Right atrium auricular region (tissue), 2 donors: Measurements from ENCODE around the gene PMP22. TPM values are rescaled to one million over a fixed set of nuclear protein-coding genes. Genes with fewer than 3 reads are reported as not detected.

Source experiments
- DNase-seq: peaks from one replicate; pipeline ENCODE4 v3.0.0-alpha.2; 2019; ENCODE audit warnings: low spot score
- H3K27ac ChIP-seq, 2 donors: fragments of 200-600 bp; sonication (generic); 1 replicate in 1 of 2; 2 replicates in 1 of 2; pipeline ENCODE4 v1.5.1; 2016 to 2019
- H3K27me3 ChIP-seq, 2 donors: fragments of 200-600 bp; sonication (generic); one replicate each; pipeline versions ENCODE4 v1.5.1 to v1.6.0; 2017 to 2019
- H3K36me3 ChIP-seq: fragments of 200-600 bp; sonication (generic); one replicate; pipeline ENCODE4 v1.5.1; 2016
- H3K4me1 ChIP-seq, 2 donors: fragments of 200-600 bp; sonication (generic); one replicate each; pipeline versions ENCODE4 v1.5.1 to v1.6.0; 2017 to 2019
- H3K4me3 ChIP-seq, 2 donors: fragments of 200-600 bp; sonication (generic); 1 replicate in 1 of 2; 2 replicates in 1 of 2; pipeline ENCODE4 v1.5.1; 2017 to 2019; ENCODE audit warnings: mild to moderate bottlenecking in 1 of 2, moderate library complexity in 1 of 2
- H3K9me3 ChIP-seq, 2 donors: fragments of 200-600 bp; sonication (generic); one replicate each; pipeline ENCODE4 v1.5.1; 2019
- CTCF ChIP-seq, 2 donors: fragments of 200-600 bp; sonication (generic); IDR thresholded peaks; one replicate each; pipeline ENCODE4 v1.5.1; 2019; ENCODE audit warnings: antibody characterized with exemption in 2 of 2
- microRNA-seq, 2 donors: library from miRNA; unstranded; fragments of <30 nt; microRNA quantifications; one replicate each; pipeline ENCODE4, GENCODE V29; 2016 to 2017; ENCODE audit warnings: borderline number of aligned reads in 2 of 2, borderline replicate concordance in 1 of 2
- total RNA-seq, 2 donors: library from RNA; depleted of rRNA; stranded (reverse); fragments of >200 nt; gene quantifications; one replicate each; pipeline ENCODE4 v1.1.0, GENCODE V29; 2016

Gene PMP22
- total RNA-seq, 2 donors from 2014 or later: 160 to 164 TPM

GRCh38 chr17:15185625-15185991, 79.5 kb downstream of the PMP22 start:
- no peaks in the 10 kb centered on the region for H3K27me3 ChIP-seq
- no peak for TF ChIP-seq CTCF (IDR thresholded peaks at IDR 0.05)
- H3K4me1 ChIP-seq: peaks cover 0 to 14% of the 10 kb centered on the region in 2 donors
- no peaks in the 10 kb centered on the region for H3K9me3 ChIP-seq
- H3K27ac ChIP-seq: no peak overlapping the region
- no peak overlapping the region for H3K4me3 ChIP-seq
- DNase-seq: peak; percentile 65
- no peaks in the 10 kb centered on the region for H3K36me3 ChIP-seq

- no peak for TF ChIP-seq CTCF (IDR thresholded peaks at IDR 0.05)
- H3K36me3 ChIP-seq: no peaks in the 10 kb centered on the region
- H3K27me3 ChIP-seq: no peaks in the 10 kb centered on the region
- peaks cover 0 to 14% of the 10 kb centered on the region in 2 donors for H3K4me1 ChIP-seq
- no peak overlapping the region for H3K27ac ChIP-seq
- DNase-seq: no peak
- no peak overlapping the region for H3K4me3 ChIP-seq
- H3K9me3 ChIP-seq: no peaks in the 10 kb centered on the region
Observed at GRCh38 chr17:15184872-15185624, 80.1 kb downstream of the PMP22 start.

- no peak for TF ChIP-seq CTCF (IDR thresholded peaks at IDR 0.05)
- peaks cover 0 to 14% of the 10 kb centered on the region in 2 donors for H3K4me1 ChIP-seq
- no peaks in the 10 kb centered on the region for H3K27me3 ChIP-seq
Observed at GRCh38 chr17:15181816-15182215, 83.3 kb downstream of the PMP22 start.

GRCh38 chr17:15181333-15181732, 83.8 kb downstream of the PMP22 start:
- Histone ChIP-seq H3K27ac (no peak overlapping the region), H3K36me3 (no peaks in the 10 kb centered on the region), H3K27me3 (no peaks in the 10 kb centered on the region), H3K4me1 (peaks cover 0 to 14% of the 10 kb centered on the region in 2 donors), H3K4me3 (no peak overlapping the region), H3K9me3 (no peaks in the 10 kb centered on the region)
- TF ChIP-seq CTCF (IDR thresholded peaks at IDR 0.05): no peak
- DNase-seq: no peak

More at GRCh38 chr17:15181816-15182215, 83.3 kb downstream of the PMP22 start:
- no peak for DNase-seq
- H3K4me3 ChIP-seq: no peak overlapping the region
- H3K36me3 ChIP-seq: no peaks in the 10 kb centered on the region
- no peak overlapping the region for H3K27ac ChIP-seq
- H3K9me3 ChIP-seq: no peaks in the 10 kb centered on the region

GRCh38 chr17:15180121-15180561, 85.0 kb downstream of the PMP22 start:
- no peak overlapping the region for H3K27ac ChIP-seq
- peaks cover 0 to 3% of the 10 kb centered on the region in 2 donors for H3K4me1 ChIP-seq
- DNase-seq: no peak
- H3K9me3 ChIP-seq: no peaks in the 10 kb centered on the region
- H3K4me3 ChIP-seq: no peak overlapping the region
- H3K36me3 ChIP-seq: no peaks in the 10 kb centered on the region
- H3K27me3 ChIP-seq: no peaks in the 10 kb centered on the region
- no peak for TF ChIP-seq CTCF (IDR thresholded peaks at IDR 0.05)

Small RNAs within 50 kb of the gene (microRNA-seq; reads per million reads assigned to microRNA genes)
- gene MIR4731: 2.8 to 4.2 reads per million in 2 donors

Other genes with a start within 250 kb of the PMP22 start
- gene TEKT3, start 76.3 kb upstream of the PMP22 start, total RNA-seq: not detected
- gene CDRT4, start 202.3 kb upstream of the PMP22 start, total RNA-seq: under 1 TPM in 1 of 2 donors, not detected in 1; 0.94 TPM